GM23338 (cell line): Measurements from ENCODE around the gene LRP1B. TPM values are rescaled to one million over a fixed set of nuclear protein-coding genes. Genes with fewer than 3 reads are reported as not detected.

ENCODE experiments used
- ATAC-seq: fragments of 200-7000 bp; cut with Tn5 transposase; 3 replicates; pipeline ENCODE4 v1.9.1; 2020
- DNase-seq: peaks from one replicate; pipeline ENCODE4 v3.0.0-alpha.2; 2015; ENCODE audit warnings: low spot score
- H2AFZ ChIP-seq: fragments of 200-600 bp; sonication (generic); 2 replicates; pipeline ENCODE4 v1.8.0; 2016; ENCODE audit warnings: antibody characterized with exemption, mild to moderate bottlenecking, moderate library complexity
- H3F3A ChIP-seq: fragments of 200-600 bp; sonication (generic); replicated peaks from 2 replicates; pipeline ENCODE4 v1.8.0; 2017; ENCODE audit warnings: antibody characterized with exemption, mixed run types, low read depth
- H3K27ac ChIP-seq: fragments of 200-600 bp; sonication (generic); 2 replicates; pipeline ENCODE4 v1.6.1; 2016; ENCODE audit warnings: low read depth
- H3K27me3 ChIP-seq: fragments of 200-600 bp; sonication (generic); 2 replicates; pipeline ENCODE4 v1.8.0; 2016; ENCODE audit warnings: mild to moderate bottlenecking, mixed run types, moderate library complexity; ENCODE audit not compliant: insufficient read depth
- H3K36me3 ChIP-seq: fragments of 200-600 bp; sonication (generic); 2 replicates; pipeline ENCODE4 v1.8.0; 2016; ENCODE audit warnings: mild to moderate bottlenecking; ENCODE audit not compliant: insufficient read depth
- H3K4me1 ChIP-seq: fragments of 200-600 bp; sonication (generic); 2 replicates; pipeline ENCODE4 v1.8.0; 2016; ENCODE audit warnings: mild to moderate bottlenecking, moderate library complexity; ENCODE audit not compliant: insufficient read depth
- H3K4me2 ChIP-seq: fragments of 200-600 bp; sonication (generic); 2 replicates; pipeline ENCODE4 v1.7.1; 2017; ENCODE audit warnings: mixed run types
- H3K4me3 ChIP-seq: fragments of 200-600 bp; sonication (generic); 2 replicates; pipeline ENCODE4 v1.6.1; 2016; ENCODE audit warnings: mixed run types
- H3K79me2 ChIP-seq: fragments of 200-600 bp; sonication (generic); replicated peaks from 2 replicates; pipeline ENCODE4 v1.8.0; 2017; ENCODE audit warnings: mild to moderate bottlenecking; ENCODE audit not compliant: insufficient read depth
- H3K9me2 ChIP-seq: fragments of 200-600 bp; sonication (generic); 2 replicates; pipeline ENCODE4 v1.8.0; 2017; ENCODE audit not compliant: insufficient read depth
- H4K20me1 ChIP-seq: fragments of 200-600 bp; sonication (generic); replicated peaks from 2 replicates; pipeline ENCODE4 v1.8.0; 2017; ENCODE audit warnings: mild to moderate bottlenecking; ENCODE audit not compliant: insufficient read depth
- H3K27ac Mint-ChIP-seq: 2 replicates; pipeline ENCODE4 v1.8.0; 2020; ENCODE audit warnings: inconsistent platforms, mild to moderate bottlenecking, moderate library complexity, mixed read lengths
- H3K27me3 Mint-ChIP-seq: 3 replicates; pipeline ENCODE4 v1.8.0; 2022; ENCODE audit warnings: low read depth, mild to moderate bottlenecking, moderate library complexity, mixed read lengths, inconsistent platforms; ENCODE audit not compliant: insufficient read depth, poor library complexity
- H3K36me3 Mint-ChIP-seq: 3 replicates; pipeline ENCODE4 v1.8.0; 2021; ENCODE audit warnings: low read depth, mild to moderate bottlenecking, inconsistent platforms, moderate library complexity, mixed read lengths
- H3K4me1 Mint-ChIP-seq: 3 replicates; pipeline ENCODE4 v1.8.0; 2020; ENCODE audit warnings: mild to moderate bottlenecking, inconsistent platforms, mixed read lengths
- H3K4me3 Mint-ChIP-seq: 3 replicates; pipeline ENCODE4 v1.8.0; 2021; ENCODE audit warnings: moderate library complexity, mild to moderate bottlenecking, inconsistent platforms, mixed read lengths
- H3K9me3 Mint-ChIP-seq: 3 replicates; pipeline ENCODE4 v1.8.0; 2020; ENCODE audit warnings: moderate library complexity, mild to moderate bottlenecking, inconsistent platforms, mixed read lengths
- CREB1 ChIP-seq: fragments of 250-450 bp; sonication (Bioruptor Pico); IDR thresholded peaks from 2 replicates; pipeline ENCODE4 v1.5.0; 2020; ENCODE audit warnings: low read depth, mild to moderate bottlenecking, moderate library complexity
- EZH2 ChIP-seq: fragments of 200-600 bp; sonication (generic); IDR thresholded peaks from one replicate; pipeline ENCODE4 v1.8.0; 2017; ENCODE audit warnings: antibody characterized with exemption, mild to moderate bottlenecking, low read depth; ENCODE audit not compliant: unreplicated experiment
- EZH2phosphoT487 ChIP-seq: fragments of 200-600 bp; sonication (generic); IDR thresholded peaks from one replicate; pipeline ENCODE4 v1.8.1; 2018; ENCODE audit warnings: antibody characterized with exemption; ENCODE audit not compliant: unreplicated experiment
- JUNB ChIP-seq: IDR thresholded peaks from one replicate; pipeline ENCODE4 v1.6.1; 2016; ENCODE audit warnings: antibody characterized with exemption; ENCODE audit not compliant: unreplicated experiment
- NANOG ChIP-seq: IDR thresholded peaks from 2 replicates; pipeline ENCODE4 v1.6.1; 2016; ENCODE audit warnings: antibody characterized with exemption, borderline replicate concordance
- POLR2AphosphoS5 ChIP-seq: IDR thresholded peaks from 2 replicates; pipeline ENCODE4 v1.6.1; 2016; ENCODE audit warnings: antibody characterized with exemption, low read depth
- STAT1 ChIP-seq: IDR thresholded peaks from one replicate; pipeline ENCODE4 v1.6.1; 2016; ENCODE audit warnings: antibody characterized with exemption; ENCODE audit not compliant: unreplicated experiment
- ZNF114 ChIP-seq: fragments of 250-450 bp; sonication (Bioruptor Pico); IDR thresholded peaks from 2 replicates; pipeline ENCODE4 v1.5.0; 2020; ENCODE audit warnings: mild to moderate bottlenecking, moderate library complexity
- ZNF331 ChIP-seq: fragments of 250-450 bp; sonication (Bioruptor Pico); IDR thresholded peaks from 2 replicates; pipeline ENCODE4 v1.5.0; 2020; ENCODE audit warnings: low read depth, mild to moderate bottlenecking, moderate library complexity
- polyA plus RNA-seq: library from polyadenylated mRNA; unstranded; fragments of >200 nt; fragmentation: Nextera tagmentation; extraction: Ambion mirVana; gene quantifications from 2 replicates; pipeline ENCODE4 v1.2.1, GENCODE V29; 2016
- total RNA-seq: library from RNA; depleted of rRNA; stranded (reverse); fragments of >200 nt; shearing (Covaris generic); gene quantifications from 2 replicates; pipeline ENCODE4 v1.2.3, GENCODE V29; 2014
- TF ChIP-seq, protein P1 (sequence below), 2 experiments: fragments of 200-600 bp in 1 of 2; sonication (generic) in 1 of 2; conservative IDR thresholded peaks; 2 replicates each; pipeline versions ENCODE4 v1.5.1 to v1.6.1; 2016 to 2017; ENCODE audit warnings: antibody characterized with exemption in 2 of 2, low read depth in 2 of 2, mild to moderate bottlenecking in 2 of 2, moderate library complexity in 1 of 2
- TF ChIP-seq, protein P2 (sequence below): IDR thresholded peaks from 2 replicates; pipeline ENCODE4 v1.6.1; 2016; ENCODE audit warnings: antibody characterized with exemption
- TF ChIP-seq, protein P3 (sequence below): fragments of 250-450 bp; sonication (Bioruptor Pico); IDR thresholded peaks from 2 replicates; pipeline ENCODE4 v1.5.0; 2020; ENCODE audit warnings: mild to moderate bottlenecking, moderate library complexity
- TF ChIP-seq, protein P4 (sequence below): IDR thresholded peaks from one replicate; pipeline ENCODE4 v1.6.1; 2018; ENCODE audit warnings: antibody characterized with exemption; ENCODE audit not compliant: unreplicated experiment

LRP1B gene
- total and polyA plus RNA-seq, 2 experiments from 2014 or later = 0.15 to 0.97 TPM

DNA sequence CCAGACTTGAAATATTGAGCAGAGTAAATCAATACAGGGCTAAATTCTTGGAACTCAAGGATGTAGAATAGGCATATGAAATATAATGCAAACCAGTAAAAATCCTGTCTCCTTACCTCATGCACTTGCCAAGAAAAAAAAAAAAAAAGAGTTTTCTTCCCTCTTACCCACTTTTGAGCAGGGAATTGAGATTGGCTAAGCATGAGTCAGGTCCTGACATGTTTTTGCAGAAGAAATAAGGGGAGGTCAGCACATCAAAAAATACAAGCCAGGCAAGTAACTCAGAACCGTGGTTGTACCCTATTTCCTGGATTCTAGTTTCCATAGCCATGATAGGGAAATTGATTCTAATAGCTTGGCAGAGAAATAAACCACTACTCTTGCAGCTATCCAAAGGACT lies 1526.7 kb downstream of the LRP1B start:
- DNase-seq (no peak), ATAC-seq (no peak)
- no peak overlapping the region for H3K4me3 ChIP-seq
- Mint-ChIP-seq H3K27me3 (no peaks in the 10 kb centered on the region), H3K4me3 (no peak overlapping the region), H3K27ac (no peak overlapping the region), H3K9me3 (no peaks in the 10 kb centered on the region), H3K4me1 (no peaks in the 10 kb centered on the region), H3K36me3 (no peaks in the 10 kb centered on the region)
- no peak overlapping the region for H2AFZ ChIP-seq
- H3K4me2 ChIP-seq = no peak overlapping the region
- H3K36me3 ChIP-seq = no peaks in the 10 kb centered on the region
- no peaks in the 10 kb centered on the region for H3K27me3 ChIP-seq
- no peaks in the 10 kb centered on the region for H4K20me1 ChIP-seq
- H3K4me1 ChIP-seq = no peaks in the 10 kb centered on the region
- no peak overlapping the region for H3K27ac ChIP-seq
- no peak for TF ChIP-seq POLR2AphosphoS5
- no peak for TF ChIP-seq STAT1
- TF ChIP-seq, protein P1, sequence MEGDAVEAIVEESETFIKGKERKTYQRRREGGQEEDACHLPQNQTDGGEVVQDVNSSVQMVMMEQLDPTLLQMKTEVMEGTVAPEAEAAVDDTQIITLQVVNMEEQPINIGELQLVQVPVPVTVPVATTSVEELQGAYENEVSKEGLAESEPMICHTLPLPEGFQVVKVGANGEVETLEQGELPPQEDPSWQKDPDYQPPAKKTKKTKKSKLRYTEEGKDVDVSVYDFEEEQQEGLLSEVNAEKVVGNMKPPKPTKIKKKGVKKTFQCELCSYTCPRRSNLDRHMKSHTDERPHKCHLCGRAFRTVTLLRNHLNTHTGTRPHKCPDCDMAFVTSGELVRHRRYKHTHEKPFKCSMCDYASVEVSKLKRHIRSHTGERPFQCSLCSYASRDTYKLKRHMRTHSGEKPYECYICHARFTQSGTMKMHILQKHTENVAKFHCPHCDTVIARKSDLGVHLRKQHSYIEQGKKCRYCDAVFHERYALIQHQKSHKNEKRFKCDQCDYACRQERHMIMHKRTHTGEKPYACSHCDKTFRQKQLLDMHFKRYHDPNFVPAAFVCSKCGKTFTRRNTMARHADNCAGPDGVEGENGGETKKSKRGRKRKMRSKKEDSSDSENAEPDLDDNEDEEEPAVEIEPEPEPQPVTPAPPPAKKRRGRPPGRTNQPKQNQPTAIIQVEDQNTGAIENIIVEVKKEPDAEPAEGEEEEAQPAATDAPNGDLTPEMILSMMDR (conservative IDR thresholded peaks at IDR 0.05; ENCODE audit: low read depth in 2 of 2) = no peak
- TF ChIP-seq, protein P2, sequence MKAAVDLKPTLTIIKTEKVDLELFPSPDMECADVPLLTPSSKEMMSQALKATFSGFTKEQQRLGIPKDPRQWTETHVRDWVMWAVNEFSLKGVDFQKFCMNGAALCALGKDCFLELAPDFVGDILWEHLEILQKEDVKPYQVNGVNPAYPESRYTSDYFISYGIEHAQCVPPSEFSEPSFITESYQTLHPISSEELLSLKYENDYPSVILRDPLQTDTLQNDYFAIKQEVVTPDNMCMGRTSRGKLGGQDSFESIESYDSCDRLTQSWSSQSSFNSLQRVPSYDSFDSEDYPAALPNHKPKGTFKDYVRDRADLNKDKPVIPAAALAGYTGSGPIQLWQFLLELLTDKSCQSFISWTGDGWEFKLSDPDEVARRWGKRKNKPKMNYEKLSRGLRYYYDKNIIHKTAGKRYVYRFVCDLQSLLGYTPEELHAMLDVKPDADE = no peak
- no peak for TF ChIP-seq JUNB
- no peak for TF ChIP-seq ZNF331
- TF ChIP-seq CREB1 = no peak
- no peak for TF ChIP-seq EZH2
- TF ChIP-seq, protein P3, sequence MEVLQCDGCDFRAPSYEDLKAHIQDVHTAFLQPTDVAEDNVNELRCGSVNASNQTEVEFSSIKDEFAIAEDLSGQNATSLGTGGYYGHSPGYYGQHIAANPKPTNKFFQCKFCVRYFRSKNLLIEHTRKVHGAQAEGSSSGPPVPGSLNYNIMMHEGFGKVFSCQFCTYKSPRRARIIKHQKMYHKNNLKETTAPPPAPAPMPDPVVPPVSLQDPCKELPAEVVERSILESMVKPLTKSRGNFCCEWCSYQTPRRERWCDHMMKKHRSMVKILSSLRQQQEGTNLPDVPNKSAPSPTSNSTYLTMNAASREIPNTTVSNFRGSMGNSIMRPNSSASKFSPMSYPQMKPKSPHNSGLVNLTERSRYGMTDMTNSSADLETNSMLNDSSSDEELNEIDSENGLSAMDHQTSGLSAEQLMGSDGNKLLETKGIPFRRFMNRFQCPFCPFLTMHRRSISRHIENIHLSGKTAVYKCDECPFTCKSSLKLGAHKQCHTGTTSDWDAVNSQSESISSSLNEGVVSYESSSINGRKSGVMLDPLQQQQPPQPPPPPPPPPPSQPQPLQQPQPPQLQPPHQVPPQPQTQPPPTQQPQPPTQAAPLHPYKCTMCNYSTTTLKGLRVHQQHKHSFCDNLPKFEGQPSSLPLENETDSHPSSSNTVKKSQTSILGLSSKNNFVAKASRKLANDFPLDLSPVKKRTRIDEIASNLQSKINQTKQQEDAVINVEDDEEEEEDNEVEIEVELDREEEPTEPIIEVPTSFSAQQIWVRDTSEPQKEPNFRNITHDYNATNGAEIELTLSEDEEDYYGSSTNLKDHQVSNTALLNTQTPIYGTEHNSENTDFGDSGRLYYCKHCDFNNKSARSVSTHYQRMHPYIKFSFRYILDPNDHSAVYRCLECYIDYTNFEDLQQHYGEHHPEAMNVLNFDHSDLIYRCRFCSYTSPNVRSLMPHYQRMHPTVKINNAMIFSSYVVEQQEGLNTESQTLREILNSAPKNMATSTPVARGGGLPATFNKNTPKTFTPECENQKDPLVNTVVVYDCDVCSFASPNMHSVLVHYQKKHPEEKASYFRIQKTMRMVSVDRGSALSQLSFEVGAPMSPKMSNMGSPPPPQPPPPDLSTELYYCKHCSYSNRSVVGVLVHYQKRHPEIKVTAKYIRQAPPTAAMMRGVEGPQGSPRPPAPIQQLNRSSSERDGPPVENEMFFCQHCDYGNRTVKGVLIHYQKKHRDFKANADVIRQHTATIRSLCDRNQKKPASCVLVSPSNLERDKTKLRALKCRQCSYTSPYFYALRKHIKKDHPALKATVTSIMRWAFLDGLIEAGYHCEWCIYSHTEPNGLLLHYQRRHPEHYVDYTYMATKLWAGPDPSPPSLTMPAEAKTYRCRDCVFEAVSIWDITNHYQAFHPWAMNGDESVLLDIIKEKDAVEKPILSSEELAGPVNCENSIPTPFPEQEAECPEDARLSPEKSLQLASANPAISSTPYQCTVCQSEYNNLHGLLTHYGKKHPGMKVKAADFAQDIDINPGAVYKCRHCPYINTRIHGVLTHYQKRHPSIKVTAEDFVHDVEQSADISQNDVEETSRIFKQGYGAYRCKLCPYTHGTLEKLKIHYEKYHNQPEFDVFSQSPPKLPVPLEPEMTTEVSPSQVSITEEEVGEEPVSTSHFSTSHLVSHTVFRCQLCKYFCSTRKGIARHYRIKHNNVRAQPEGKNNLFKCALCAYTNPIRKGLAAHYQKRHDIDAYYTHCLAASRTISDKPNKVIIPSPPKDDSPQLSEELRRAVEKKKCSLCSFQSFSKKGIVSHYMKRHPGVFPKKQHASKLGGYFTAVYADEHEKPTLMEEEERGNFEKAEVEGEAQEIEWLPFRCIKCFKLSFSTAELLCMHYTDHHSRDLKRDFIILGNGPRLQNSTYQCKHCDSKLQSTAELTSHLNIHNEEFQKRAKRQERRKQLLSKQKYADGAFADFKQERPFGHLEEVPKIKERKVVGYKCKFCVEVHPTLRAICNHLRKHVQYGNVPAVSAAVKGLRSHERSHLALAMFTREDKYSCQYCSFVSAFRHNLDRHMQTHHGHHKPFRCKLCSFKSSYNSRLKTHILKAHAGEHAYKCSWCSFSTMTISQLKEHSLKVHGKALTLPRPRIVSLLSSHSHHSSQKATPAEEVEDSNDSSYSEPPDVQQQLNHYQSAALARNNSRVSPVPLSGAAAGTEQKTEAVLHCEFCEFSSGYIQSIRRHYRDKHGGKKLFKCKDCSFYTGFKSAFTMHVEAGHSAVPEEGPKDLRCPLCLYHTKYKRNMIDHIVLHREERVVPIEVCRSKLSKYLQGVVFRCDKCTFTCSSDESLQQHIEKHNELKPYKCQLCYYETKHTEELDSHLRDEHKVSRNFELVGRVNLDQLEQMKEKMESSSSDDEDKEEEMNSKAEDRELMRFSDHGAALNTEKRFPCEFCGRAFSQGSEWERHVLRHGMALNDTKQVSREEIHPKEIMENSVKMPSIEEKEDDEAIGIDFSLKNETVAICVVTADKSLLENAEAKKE (CRISPR knock-in tag) = no peak
- TF ChIP-seq, protein P4, sequence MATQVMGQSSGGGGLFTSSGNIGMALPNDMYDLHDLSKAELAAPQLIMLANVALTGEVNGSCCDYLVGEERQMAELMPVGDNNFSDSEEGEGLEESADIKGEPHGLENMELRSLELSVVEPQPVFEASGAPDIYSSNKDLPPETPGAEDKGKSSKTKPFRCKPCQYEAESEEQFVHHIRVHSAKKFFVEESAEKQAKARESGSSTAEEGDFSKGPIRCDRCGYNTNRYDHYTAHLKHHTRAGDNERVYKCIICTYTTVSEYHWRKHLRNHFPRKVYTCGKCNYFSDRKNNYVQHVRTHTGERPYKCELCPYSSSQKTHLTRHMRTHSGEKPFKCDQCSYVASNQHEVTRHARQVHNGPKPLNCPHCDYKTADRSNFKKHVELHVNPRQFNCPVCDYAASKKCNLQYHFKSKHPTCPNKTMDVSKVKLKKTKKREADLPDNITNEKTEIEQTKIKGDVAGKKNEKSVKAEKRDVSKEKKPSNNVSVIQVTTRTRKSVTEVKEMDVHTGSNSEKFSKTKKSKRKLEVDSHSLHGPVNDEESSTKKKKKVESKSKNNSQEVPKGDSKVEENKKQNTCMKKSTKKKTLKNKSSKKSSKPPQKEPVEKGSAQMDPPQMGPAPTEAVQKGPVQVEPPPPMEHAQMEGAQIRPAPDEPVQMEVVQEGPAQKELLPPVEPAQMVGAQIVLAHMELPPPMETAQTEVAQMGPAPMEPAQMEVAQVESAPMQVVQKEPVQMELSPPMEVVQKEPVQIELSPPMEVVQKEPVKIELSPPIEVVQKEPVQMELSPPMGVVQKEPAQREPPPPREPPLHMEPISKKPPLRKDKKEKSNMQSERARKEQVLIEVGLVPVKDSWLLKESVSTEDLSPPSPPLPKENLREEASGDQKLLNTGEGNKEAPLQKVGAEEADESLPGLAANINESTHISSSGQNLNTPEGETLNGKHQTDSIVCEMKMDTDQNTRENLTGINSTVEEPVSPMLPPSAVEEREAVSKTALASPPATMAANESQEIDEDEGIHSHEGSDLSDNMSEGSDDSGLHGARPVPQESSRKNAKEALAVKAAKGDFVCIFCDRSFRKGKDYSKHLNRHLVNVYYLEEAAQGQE = no peak
- no peak for TF ChIP-seq NANOG
- TF ChIP-seq EZH2phosphoT487 = no peak
- TF ChIP-seq ZNF114 (CRISPR knock-in tag) = no peak
- H3K79me2 ChIP-seq = no peaks in the 10 kb centered on the region
- no peaks in the 10 kb centered on the region for H3K9me2 ChIP-seq
- no peaks in the 10 kb centered on the region for H3F3A ChIP-seq
